Activated naive CD8-positive, alpha-beta T cell treated with anti-CD3 and anti-CD28 coated beads for 36 hours (primary cell): ENCODE measurements around the gene SFXN5. TPM values are rescaled to one million over a fixed set of nuclear protein-coding genes. Genes with fewer than 3 reads are reported as not detected.

Source experiments
- DNase-seq: peaks from one replicate; pipeline ENCODE4 v3.0.0; 2021
- H3K27ac Mint-ChIP-seq: one replicate; pipeline ENCODE4 v1.8.0; 2022; ENCODE audit warnings: mild to moderate bottlenecking, moderate library complexity, mixed read lengths
- H3K27me3 Mint-ChIP-seq: one replicate; pipeline ENCODE4 v1.8.0; 2022; ENCODE audit warnings: mild to moderate bottlenecking, mixed read lengths
- H3K36me3 Mint-ChIP-seq: one replicate; pipeline ENCODE4 v1.8.0; 2021; ENCODE audit warnings: mild to moderate bottlenecking, mixed read lengths
- H3K4me1 Mint-ChIP-seq: one replicate; pipeline ENCODE4 v1.8.0; 2021; ENCODE audit warnings: mixed read lengths
- H3K4me3 Mint-ChIP-seq: one replicate; pipeline ENCODE4 v1.8.0; 2022; ENCODE audit warnings: mild to moderate bottlenecking, moderate library complexity, mixed read lengths
- H3K9me3 Mint-ChIP-seq: one replicate; pipeline ENCODE4 v1.8.0; 2022; ENCODE audit warnings: mixed read lengths
- total RNA-seq, 2 experiments: library from RNA; stranded (reverse); gene quantifications; one replicate each; pipeline ENCODE4 v1.2.3, GENCODE V29; 2021

The SFXN5 gene
- total RNA-seq, 2 experiments from 2014 or later: 8.3 to 10.8 TPM

DNA sequence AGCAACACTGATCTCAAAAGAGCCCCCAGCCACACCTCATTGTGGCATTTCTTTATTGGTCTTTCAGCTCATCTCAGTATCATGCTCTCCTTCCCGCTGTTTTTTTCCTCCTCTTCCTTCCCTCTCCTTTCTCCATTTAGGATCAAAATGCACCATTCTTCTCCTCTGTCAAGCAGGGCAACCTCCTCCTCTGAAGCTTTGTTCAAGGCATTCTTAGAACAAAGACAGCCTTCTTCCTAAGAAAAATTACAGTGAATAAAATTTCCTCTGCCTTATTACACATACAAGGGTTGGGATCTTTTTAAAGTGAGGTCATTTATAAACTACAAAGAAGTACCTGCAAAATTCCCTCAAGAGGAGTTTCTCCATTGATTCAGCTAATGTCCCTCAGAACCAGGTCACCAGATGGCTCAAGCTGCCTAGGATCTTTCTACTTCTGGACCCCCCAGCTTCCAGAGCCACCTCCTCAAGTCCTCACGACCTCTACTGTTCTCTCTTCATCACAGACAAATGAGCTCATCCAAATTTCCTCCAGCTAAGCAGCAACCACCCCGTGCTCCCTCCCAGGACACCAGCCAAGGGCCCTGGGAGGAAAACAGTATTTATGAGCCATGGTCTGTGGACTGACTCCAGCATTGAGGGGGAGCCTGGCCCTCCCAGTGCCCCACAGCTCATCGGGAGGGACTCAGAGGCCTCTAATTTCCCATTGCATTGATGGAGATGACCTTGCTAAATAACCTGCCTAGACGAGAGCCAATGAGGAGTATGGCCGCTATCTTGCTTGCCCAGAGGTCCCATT is 18.0 kb downstream of the SFXN5 start:
- Mint-ChIP-seq H3K4me3 (no peak overlapping the region), H3K4me1 (no peaks in the 10 kb centered on the region), H3K27ac (no peak overlapping the region), H3K36me3 (peaks cover 23% of the 10 kb centered on the region), H3K27me3 (no peaks in the 10 kb centered on the region), H3K9me3 (peaks cover 4% of the 10 kb centered on the region)
- no peak for DNase-seq

- no peak for DNase-seq
- Mint-ChIP-seq H3K9me3 (no peaks in the 10 kb centered on the region), H3K4me1 (peaks cover 2% of the 10 kb centered on the region), H3K36me3 (peaks cover 6% of the 10 kb centered on the region), H3K27ac (no peak overlapping the region), H3K4me3 (no peak overlapping the region), H3K27me3 (no peaks in the 10 kb centered on the region)
These were observed 21.4 kb downstream of the SFXN5 start for GRCh38 chr2:73050121-73050545.

GRCh38 chr2:73043929-73044832 is 27.3 kb downstream of the SFXN5 start:
- Mint-ChIP-seq H3K4me1 (peaks cover 11% of the 10 kb centered on the region), H3K9me3 (no peaks in the 10 kb centered on the region), H3K4me3 (no peak overlapping the region), H3K36me3 (peaks cover 3% of the 10 kb centered on the region), H3K27ac (no peak overlapping the region), H3K27me3 (no peaks in the 10 kb centered on the region)
- DNase-seq: no peak

DNA sequence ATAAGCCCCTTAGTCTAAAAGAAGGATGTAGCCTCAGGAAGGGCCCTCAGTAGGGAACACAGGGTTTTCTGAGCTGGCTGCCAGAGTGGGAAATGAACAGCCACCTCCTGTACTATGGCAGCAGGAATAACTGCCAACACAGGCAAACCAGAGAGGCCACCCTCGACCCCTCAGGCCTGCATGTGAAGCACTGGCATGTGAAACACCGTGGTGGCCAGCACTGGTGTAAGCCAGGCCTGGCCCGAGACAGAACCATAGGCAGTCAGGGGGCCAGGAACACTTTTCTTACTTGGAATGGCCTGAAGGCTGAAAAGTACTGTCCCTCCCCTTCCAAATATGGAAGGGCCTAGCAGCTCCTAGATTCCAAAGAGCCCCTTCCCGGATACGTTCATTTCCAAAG is 28.2 kb downstream of the SFXN5 start:
- H3K27me3 Mint-ChIP-seq: no peaks in the 10 kb centered on the region
- H3K9me3 Mint-ChIP-seq: no peaks in the 10 kb centered on the region
- H3K36me3 Mint-ChIP-seq: peaks cover 3% of the 10 kb centered on the region
- H3K27ac Mint-ChIP-seq: no peak overlapping the region
- peaks cover 11% of the 10 kb centered on the region for H3K4me1 Mint-ChIP-seq
- no peak overlapping the region for H3K4me3 Mint-ChIP-seq
- no peak for DNase-seq

GRCh38 chr2:73037947-73038585 is 33.4 kb downstream of the SFXN5 start:
- Mint-ChIP-seq H3K4me3 (no peak overlapping the region), H3K27ac (no peak overlapping the region), H3K36me3 (no peaks in the 10 kb centered on the region), H3K4me1 (peaks cover 4% of the 10 kb centered on the region), H3K9me3 (no peaks in the 10 kb centered on the region), H3K27me3 (no peaks in the 10 kb centered on the region)
- no peak for DNase-seq

DNA sequence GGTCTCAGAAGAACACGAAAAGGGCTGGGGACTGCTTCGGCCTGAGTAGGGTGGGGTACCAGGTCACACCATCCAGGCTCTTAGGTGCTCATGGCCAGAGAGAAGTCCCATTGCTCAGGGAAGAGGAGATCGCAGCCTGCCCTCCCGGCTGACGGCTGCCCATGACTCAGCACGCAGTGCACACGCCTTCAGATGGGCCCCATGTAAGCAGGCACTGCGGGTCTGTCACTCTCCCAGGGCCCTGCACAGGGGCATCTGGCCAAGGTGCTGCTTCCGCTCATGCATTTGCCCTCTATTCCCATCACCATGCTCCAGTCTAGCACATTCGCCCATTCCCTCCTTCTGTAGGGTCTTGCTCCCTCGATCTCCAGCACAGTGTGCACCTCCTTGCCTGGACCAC is 34.7 kb downstream of the SFXN5 start:
- DNase-seq: no peak
- Mint-ChIP-seq H3K4me1 (peaks cover 4% of the 10 kb centered on the region), H3K4me3 (no peak overlapping the region), H3K9me3 (no peaks in the 10 kb centered on the region), H3K27ac (no peak overlapping the region), H3K36me3 (no peaks in the 10 kb centered on the region), H3K27me3 (no peaks in the 10 kb centered on the region)

GRCh38 chr2:73035899-73036711 is 35.4 kb downstream of the SFXN5 start:
- H3K27me3 Mint-ChIP-seq: no peaks in the 10 kb centered on the region
- peaks cover 4% of the 10 kb centered on the region for H3K4me1 Mint-ChIP-seq
- H3K27ac Mint-ChIP-seq: no peak overlapping the region
- H3K36me3 Mint-ChIP-seq: no peaks in the 10 kb centered on the region
- DNase-seq: no peak
- H3K9me3 Mint-ChIP-seq: no peaks in the 10 kb centered on the region
- no peak overlapping the region for H3K4me3 Mint-ChIP-seq

DNA sequence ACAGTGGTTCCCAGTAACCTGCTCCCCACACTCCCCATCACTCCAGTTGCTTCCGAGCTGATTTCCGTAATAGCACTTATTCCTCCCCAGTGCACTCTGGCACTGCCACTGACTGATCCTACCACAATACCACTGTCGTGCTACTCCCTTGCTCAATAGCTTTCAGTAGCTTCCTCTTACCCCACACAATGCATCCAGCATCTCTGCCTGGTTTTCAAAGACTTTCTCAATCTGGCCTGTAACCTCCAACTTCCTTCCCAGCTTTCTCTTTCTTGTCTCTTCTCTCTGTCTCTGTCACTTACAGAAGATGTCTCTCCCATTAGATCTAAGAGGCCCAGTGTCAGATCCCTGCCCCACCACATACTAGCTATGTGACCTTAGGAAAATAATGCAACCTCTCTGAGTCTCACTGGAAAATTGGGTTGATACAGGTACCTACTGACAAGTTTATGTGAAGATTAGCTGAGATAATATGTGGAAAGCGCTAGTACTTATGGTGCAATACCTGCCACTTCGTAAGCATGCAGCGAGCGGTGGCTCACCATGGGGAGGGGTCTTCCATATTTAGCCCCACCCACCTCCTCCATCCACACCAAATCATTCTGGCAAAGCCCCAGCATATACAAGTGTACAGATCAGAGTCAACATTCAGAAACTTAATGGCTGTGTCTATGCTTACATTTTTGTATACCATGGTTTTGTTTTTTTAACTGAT is 36.7 kb downstream of the SFXN5 start:
- Mint-ChIP-seq H3K36me3 (no peaks in the 10 kb centered on the region), H3K4me3 (no peak overlapping the region), H3K27me3 (no peaks in the 10 kb centered on the region), H3K27ac (no peak overlapping the region), H3K4me1 (peaks cover 4% of the 10 kb centered on the region), H3K9me3 (no peaks in the 10 kb centered on the region)
- no peak for DNase-seq

DNA sequence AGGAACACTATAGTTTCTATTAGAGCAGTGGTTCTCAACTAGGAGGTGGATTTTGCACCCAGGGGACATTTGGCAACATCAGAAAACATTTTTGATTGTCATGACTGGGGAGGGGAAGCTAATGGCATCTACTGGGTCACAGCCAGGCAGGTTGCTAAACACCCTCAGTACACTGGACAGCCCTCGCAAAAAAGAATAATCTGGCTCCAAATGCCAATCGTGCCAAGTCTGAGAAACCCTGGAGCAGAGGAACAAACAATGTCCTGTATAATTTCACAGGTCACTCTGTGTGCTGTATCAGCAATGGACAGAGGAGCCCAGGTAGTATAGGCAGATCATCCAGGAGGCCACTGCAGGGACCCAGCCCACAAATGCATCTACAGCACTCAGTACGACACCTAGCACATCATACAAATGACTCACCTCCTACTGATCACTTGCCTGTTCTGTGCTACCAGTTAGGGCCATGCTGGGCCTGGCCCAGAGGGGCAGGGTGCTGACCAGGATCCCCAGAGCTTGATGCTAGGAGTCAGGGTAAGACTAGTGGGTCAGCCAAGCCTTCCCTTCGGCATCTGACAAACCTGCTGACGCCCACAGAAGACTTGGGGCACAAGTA is 37.6 kb downstream of the SFXN5 start:
- H3K4me3 Mint-ChIP-seq: no peak overlapping the region
- no peaks in the 10 kb centered on the region for H3K9me3 Mint-ChIP-seq
- peaks cover 4% of the 10 kb centered on the region for H3K4me1 Mint-ChIP-seq
- DNase-seq: no peak
- H3K27ac Mint-ChIP-seq: no peak overlapping the region
- H3K36me3 Mint-ChIP-seq: no peaks in the 10 kb centered on the region
- no peaks in the 10 kb centered on the region for H3K27me3 Mint-ChIP-seq

DNA sequence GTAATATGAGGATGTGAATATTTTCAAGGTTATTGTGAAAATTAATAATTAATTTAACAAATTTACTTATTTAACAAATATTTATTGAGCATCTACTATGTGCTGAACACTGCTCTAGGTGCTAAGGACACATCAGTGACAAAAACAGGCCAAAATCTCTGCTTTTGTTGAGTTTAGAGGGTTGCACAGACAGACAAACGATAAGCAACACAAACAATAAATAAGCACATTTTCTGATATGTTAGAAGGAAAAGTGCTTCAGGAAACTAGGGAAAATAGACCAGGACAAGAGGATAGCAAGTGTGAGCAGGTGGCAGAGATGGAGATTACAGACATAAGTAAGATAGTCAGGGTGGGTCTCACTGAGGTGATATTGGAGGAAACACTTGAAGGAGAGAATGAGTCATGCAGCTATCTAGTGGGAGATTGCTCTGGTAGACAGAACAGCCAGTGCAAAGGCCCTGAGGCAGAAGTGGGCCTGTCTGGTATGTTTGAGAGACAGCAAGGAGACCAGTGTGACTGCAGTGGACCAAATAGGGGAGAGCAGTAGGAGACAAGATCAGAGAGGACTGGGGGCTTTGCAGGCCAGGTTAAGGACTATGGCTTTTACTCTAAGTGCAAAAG is 38.3 kb downstream of the SFXN5 start:
- H3K27ac Mint-ChIP-seq: no peak overlapping the region
- no peaks in the 10 kb centered on the region for H3K27me3 Mint-ChIP-seq
- no peaks in the 10 kb centered on the region for H3K9me3 Mint-ChIP-seq
- peaks cover 1% of the 10 kb centered on the region for H3K36me3 Mint-ChIP-seq
- no peak overlapping the region for H3K4me3 Mint-ChIP-seq
- peaks cover 4% of the 10 kb centered on the region for H3K4me1 Mint-ChIP-seq
- no peak for DNase-seq

GRCh38 chr2:73032702-73033097 is 38.8 kb downstream of the SFXN5 start:
- no peak overlapping the region for H3K4me3 Mint-ChIP-seq
- peaks cover 4% of the 10 kb centered on the region for H3K4me1 Mint-ChIP-seq
- H3K27ac Mint-ChIP-seq: no peak overlapping the region
- peaks cover 4% of the 10 kb centered on the region for H3K36me3 Mint-ChIP-seq
- no peaks in the 10 kb centered on the region for H3K27me3 Mint-ChIP-seq
- DNase-seq: no peak
- no peaks in the 10 kb centered on the region for H3K9me3 Mint-ChIP-seq

DNA sequence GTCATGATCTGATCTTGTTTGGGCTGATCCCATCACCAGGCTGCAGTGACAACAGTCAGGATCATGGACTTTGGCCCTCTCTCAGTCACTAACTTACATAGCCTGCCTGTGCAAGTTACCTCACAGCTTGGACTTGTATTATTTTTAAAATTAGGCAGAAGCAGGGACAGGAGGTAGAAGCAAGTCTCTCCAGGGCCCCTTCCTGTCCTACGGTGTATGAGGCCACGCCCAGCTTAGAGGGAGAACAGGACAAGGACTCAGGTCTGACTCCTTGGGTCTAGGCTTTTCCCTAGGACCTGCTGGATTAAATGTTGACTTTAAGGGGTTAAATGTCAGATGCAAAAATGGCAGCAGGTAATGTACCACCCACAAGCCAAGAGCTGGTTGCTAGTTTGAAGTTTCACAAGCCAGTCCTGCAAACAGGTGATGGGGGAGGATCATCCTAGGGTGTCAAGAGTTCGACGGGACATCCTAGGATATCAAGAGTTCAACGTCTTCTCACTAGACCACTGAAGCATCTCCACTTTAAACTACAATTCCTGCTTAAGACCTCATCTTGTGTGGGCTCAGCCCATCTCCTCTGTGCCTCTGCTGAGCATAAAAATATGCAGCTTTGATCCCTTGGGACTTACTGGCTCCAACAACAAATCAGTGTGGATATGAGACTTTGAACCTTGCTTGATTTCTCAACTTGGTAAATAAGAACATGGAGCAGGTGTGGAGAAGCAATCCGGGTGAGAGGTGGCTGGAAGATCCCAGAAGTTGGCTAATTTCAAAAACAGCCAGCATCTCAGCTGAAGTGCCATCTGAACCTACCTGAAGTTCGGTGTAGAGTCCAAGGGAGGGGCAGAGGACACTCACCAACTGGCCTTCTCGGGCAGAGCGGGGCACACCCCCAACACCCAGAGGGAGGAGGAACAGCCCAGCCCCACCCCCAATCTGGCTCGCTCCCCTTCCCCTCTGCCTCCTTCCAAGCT is 39.5 kb downstream of the SFXN5 start:
- peaks cover 4% of the 10 kb centered on the region for H3K36me3 Mint-ChIP-seq
- peaks cover 4% of the 10 kb centered on the region for H3K4me1 Mint-ChIP-seq
- no peaks in the 10 kb centered on the region for H3K9me3 Mint-ChIP-seq
- no peak overlapping the region for H3K27ac Mint-ChIP-seq
- no peaks in the 10 kb centered on the region for H3K27me3 Mint-ChIP-seq
- H3K4me3 Mint-ChIP-seq: no peak overlapping the region
- DNase-seq: no peak
